Measurements from ENCODE around the gene FHDC1.

Gene FHDC1

DNA sequence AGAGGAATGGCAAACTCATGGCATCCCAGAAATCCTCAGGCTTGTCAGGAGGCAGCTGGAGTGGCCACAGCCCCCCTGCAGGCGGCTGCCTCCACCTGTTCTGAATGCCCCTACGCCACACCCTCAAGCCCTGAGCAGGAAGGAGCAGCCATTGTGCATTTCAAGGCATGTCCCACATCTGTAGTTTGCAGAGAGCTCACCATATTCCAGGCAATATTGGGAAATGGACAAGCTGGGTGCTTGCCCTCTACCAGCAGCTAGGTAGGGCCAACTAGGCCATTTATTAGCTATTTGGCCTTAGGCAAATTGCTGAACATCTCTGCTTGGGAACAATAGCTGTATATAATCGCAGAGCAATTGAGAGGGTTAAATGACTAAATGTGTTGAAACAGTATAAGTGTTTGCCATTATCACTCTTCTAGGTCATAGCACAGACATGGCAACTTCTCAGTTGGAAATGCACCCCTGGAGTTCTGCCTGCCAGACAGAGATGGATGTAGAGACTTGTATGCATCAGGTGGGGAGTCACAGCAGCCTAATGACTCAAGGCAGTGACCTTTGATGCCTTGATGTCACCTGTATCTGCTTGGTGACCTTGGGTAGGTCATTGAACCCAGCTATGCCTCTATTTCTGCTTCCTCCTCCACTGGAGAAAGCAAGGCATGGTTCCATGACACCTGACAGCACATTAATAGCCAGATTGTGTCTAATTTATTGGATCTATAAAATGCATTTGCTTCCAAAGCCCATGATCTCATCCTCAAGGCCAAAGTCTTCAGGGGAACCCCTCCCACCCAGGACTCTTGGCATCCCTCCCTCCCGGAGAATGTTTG lies 52.8 kb downstream of the FHDC1 start:
- DNase-seq, result no peak

DNA sequence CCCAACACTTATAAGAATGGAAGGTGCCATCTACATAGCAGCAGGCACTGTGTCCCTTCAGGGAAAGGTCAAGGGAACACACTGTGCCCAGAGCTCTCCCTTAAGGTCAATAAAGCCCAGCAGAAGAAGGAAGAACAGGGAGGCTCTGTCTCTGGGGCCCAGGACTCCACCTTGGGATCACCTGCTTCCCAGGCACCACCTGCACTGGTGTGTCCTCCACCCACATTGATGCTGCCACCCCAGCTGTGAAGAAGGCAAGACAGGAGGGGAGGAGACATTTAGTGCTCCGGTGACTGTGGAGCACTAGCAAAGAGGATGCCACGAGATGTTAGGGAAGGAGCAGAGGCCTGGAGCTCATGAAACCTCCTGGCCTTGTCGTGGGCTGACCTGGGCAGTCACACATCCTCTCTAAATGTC lies 53.4 kb downstream of the FHDC1 start:
- DNase-seq, result no peak

DNA sequence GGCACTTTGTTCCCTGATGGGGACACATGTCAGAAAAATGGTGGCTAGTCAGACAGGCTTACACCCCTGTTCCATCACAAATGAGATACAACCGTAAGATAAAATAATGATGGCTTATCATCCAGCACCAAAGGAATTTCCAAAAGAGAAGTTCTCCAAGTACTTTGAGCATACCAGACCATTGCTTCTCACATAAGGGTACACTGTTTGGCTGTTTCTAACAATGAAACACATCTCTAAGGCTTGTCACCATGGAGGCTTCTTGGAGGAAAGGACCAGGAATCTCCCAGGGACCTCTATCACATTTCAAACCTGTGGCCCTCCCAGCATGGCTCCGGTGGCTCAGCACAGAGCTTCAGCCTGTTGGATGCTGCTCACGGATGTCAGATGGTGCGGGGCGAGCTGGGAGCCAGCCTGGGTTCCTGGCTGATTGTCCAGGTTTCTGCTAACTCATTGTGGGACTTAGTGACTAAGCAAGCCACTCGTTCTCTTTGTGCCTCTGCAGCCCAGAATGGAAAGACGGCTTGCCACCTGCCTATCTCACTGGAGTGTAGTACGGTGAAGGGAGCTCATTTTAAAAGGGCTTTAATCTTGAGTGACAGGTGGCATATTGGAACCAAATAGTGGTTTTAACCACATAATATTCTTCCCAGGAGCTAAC lies 54.5 kb downstream of the FHDC1 start:
- no peak for DNase-seq

DNA sequence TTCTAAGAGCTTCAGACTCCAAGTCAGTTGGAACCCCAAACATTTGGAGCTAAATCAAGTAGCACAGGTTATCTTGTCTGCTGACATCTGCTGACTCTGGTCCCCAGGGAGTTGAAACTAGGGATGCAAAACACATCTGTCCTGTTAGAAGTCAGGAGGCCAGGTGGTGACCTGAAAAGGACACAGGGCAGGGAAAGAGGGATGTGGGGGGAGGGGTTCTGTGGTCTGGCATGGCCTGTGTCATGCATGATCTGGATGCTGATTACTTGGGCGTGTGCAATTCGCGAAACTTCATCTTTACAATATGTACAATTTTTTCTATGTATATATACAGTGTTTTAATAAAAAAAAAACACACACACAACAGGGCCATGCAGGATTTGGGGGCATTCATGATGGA lies 55.3 kb downstream of the FHDC1 start:
- DNase-seq, result no peak

DNA sequence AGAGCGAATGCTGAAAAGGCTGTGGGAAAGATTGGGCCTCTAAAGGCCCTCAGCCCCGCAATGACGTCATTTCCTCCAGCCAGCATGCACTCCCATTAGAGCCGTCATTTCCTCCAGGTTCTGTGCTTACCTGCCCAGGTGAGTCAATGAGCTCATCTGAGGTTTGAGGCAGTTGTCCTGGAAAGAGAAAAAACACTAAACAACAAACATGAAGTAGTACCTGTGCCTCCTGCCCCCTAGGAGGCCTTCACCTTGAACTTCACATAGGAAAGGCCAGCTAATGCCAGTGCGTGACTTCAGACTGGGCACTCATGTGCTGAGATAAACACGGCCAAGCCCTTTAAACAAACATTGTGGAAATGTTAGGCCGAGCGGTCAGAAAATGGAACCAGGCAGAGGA lies 55.9 kb downstream of the FHDC1 start:
- DNase-seq, result no peak

DNA sequence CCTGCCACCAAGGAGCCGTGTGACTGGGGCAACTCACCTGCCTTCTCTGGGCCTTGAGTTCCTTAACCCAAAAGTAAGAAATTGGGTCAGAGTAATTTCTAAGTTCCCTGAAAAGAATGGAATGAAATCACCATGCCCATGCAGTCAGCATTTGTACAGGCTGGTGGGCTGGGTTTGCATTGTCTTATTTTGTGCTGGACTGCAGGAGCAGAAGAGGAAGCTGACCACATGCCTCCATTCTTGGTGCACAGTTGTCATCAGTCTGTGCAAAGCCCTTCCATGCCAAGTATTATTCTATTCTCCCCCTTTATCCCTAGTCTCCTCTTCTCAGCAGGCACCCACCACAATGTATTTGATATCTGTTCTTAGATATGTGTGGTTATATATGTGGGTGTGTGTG lies 56.3 kb downstream of the FHDC1 start:
- no peak for DNase-seq

DNA sequence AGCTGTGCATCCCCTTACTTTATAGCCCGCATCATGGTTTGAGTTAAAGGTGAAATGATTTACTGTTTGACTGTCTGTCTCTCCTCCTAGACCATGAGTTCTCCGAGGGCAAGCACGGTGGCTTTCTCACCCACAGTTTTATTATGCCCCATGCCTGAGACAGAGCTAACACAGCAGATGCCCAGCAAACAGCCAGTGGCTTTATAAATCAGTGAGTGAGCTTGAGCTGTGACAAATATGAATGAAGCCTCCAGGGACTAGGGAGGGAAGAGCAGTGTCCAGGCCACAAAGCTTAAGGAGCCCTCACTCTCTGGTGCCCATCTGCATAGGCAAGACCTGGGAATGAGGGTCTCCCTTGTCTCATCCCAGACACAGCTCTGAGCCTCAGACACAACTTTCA lies 57.9 kb downstream of the FHDC1 start:
- DNase-seq, result no peak

DNA sequence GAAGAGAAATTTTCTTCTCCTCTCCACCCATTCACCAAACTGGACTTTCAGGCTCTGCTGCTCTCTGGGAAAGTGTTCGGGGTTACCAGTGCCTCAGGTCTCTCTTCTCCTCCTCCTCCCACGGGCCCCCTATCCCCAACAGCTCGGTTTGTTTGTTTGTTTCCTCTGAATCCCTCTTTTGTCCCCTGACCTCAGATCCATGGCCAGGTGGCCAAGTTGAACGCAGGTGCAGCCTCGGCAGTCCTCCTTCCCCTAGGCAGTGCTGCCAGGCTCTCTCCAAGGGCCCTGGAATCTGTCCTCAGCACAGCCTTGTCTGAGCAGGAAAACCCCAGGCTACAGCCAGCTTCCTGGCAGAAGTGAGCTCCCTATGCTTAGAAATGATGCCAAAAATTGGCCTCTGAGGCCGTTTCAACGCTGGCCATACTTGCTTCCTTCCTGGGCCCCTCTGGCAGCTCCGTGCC lies 60.0 kb downstream of the FHDC1 start:
- DNase-seq, result no peak

DNA sequence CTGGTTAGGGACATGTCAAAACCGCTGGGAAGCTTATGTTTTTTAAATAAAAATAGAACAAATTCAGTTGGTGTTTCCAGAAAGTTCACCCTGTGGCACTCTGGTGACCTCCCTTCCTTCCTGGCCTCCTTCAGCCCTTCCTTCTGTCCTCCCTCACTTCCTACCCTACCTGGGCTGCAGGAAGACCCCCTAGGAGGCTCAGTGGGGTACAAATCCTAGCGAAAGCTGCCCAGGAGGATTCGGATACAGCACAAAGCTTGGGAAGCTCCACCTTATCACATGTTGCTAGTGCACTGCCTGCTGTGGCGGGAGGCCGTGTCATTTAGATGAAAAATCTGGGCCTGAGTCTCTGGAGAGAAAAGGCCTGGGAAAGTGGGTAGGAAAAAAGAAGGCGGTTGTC lies 60.5 kb downstream of the FHDC1 start:
- DNase-seq, result no peak

DNA sequence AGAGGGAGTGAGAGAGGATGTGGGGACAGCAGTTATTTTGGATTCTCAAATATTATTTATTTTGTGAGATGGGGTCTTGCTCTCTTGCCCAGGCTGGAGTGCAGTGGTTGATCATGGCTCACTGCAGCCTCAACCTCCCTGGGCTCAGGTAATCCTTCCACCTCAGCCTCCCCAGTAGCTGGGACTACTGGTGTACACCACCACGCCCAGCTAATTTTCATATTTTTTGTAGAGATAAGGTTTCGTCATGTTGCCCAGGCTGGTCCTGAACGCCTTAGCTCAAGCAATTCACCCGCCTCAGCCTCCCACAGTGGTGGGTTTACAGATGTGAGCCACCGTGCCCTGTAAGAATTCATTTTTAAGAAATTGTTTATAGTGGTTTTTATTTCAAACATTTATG lies 61.2 kb downstream of the FHDC1 start:
- no peak for DNase-seq

DNA sequence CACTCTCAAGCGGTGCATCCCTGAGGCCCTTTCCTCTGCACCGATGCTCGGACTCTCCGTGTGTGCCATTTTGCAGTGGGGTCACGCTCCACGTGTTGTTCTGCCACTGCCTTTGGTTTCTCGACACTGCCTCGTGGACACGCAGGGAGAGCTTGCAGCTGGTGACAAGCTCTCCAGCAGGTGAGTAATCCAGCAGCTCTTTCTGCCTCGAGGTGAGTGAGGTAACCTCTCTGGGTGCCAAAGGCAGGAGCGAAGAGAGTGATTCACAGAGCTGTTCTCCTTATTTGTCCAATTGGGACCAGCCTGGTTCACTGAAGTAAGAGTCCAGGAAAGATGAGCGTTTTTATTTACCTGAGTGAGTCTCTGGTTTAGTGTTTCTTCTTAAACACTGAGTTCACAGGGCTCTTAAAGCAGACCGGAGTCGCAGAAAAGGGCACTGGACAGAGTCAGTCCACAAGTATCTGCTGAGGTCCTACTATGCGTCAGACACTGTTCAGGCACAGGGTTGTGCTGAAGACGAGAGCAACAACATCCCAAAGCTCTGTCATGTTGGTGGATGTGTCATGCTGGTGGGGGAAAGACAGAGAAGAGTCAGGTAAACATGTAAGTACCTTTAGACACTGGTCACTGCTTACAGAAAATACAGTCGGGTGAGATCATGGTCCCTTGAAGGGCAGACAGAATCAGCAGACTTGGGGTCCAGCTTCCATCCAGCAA lies 61.8 kb downstream of the FHDC1 start:
- DNase-seq, result no peak

DNA sequence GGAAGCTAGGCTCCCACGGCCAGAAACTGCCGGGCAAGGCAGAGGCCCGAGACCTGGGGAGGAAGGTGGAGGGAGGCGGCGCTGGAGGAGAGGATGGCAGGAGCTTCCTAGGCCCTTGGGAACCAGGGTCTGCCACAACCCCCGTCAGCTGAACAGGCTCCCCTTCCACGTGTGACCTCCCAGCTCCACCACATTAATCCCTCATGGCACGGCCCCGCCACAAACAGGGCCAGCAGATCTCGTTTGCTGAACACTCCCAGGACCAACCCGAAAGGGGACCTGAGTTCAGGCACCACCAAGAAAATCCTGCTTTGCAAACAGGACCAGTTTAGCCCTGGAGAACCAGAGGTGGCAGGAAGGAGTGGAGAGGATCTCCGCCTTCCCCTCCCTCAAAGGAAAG lies 62.7 kb downstream of the FHDC1 start:
- DNase-seq, result no peak

DNA sequence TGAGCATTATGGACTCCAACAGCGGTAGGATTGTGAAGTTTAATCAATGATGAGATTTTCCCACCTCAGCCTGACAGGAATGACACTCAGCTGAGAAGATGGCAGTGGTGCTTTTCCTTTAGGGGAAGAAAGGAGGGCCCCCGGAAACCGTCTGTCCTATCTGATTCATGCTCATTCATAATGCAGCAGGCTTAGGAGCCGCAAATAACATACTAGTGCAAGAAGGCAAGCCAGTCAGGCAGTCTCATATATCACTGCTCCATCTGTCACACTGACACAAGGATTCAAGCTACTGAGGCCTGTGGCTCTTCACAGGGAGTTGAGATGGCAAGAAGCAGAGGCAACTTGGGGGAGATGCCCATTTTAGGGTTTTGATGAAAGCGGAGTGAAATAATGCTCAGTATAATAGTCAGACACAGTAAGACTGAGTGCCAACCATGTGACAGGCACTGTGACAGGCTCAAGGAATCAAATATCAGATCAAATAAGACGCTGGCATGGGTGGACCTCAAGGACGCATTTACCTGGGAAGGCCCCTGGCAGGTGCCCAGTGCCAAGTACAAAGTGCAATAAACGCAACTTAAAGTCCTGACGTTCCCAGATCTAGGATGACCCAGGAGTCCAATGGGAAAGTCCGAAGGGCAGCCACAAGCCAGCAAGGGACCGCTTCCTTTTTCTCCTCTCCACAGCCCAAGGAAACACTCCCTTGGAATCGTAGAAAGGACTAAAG lies 63.4 kb downstream of the FHDC1 start:
- DNase-seq, result no peak

DNA sequence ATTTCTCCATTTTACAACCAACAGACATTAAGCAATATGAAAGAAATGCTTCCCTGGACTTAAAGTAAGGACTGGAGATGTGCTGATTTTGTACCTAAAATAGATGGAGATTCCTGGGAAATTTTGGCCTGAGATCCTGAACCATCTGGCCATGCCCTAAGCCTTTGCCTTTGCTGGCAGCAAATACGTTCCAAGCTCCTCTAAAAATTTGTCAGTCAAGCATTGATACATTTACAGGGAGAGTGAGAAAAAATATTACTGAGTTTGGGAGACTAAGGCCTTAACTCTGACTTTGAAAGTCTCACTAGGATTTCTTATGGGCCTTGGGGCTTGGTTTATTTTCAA lies 63.9 kb downstream of the FHDC1 start:
- DNase-seq, result no peak

DNA sequence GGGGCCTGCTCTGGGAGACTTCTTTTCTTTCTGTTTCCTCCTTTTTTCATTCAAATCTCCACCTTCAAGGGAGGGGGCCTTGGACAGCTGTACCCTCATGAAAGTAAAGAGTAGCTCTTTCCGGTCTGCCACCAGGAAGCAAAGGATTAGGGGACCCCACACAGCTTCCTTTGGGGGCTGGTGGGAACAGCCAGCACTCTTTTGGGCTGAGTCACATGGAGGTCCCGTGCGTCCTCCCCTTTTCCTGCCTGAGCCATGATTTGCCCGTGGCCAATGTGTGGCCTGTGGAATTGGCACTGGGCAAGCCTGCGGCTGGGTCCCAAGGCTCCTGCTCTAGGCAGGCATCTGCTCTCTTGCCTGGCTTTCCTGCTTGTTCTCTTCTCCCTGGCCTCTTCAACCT lies 65.5 kb downstream of the FHDC1 start:
- no peak for DNase-seq

DNA sequence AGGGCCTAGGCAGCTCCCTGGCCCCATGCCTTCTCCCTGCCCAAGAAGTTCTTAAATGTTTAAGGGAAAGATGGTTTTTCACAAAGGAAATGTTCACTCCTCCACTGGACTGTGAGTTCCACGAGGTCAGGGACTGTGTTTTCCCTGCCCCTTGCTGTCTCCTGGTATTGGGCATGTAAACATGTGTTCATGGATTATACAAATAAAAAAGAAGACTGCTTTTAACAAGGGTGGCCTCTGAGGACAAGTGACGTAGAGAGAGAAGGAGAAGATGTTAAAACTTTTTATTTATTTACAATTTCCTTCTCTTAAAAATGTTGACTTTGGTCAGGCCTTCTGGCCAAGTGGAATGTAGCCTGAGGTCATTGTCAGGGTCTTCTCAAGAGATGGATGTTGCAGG lies 66.0 kb downstream of the FHDC1 start:
- no peak for DNase-seq

DNA sequence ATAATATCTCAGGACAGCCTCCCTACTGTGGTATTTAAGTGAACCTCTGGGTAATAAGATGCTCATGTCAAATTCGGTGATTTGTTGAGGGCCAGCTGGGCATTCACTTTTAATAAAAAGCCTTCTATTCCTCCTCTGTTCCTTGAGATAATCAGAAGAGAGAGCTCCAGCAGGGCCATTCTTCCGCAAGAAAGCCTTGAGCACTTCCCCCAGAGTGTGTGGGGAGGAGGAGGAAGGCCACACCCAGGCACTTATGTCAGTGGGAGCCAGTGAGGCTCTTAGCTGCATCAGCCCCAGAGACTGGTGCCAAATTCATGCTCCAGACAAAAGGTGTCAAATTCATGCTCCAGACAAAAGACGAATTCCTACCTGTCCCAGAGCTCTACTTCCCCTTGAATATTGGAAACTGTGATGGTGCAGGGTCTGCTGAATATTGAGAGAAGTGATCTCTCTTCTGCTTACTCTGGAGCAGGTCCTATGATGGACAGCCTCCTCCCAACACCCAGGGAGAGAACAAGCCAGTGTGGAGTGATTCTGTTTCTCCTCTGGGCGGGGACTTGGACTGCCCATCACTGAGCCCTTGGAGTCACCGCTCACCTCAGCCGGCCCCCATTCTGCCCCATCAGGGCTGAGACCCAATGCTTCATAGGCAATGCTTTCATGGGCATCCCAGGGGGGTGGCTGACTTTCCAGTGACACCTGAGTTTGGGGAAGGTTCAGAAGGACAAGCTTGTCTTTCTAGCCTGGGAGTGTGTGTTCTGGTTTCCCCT lies 68.1 kb downstream of the FHDC1 start:
- no peak for DNase-seq

DNA sequence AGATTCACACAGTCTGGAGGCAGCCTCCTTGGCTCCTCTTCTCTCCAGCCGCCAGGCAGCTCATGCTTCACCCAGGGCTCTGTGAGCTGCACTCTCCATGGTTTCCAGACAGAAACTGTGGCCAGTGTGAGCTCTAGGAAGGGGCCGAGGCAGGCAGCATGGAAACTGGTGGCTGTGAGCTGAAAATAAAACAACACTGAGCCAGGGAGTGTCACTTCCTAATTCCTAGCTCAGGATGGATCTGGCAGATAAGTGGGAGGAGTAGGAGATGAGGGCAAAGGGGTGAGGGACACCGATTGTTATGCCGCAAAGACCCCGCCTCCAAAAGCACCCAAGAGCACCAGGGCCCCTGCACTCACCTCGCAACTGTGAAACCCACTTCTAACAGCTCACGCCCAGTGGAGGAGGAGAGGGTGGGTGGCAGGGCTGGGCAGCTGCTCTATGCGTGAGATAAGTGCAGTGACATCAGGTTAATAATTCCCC lies 69.8 kb downstream of the FHDC1 start:
- no peak for DNase-seq

DNA sequence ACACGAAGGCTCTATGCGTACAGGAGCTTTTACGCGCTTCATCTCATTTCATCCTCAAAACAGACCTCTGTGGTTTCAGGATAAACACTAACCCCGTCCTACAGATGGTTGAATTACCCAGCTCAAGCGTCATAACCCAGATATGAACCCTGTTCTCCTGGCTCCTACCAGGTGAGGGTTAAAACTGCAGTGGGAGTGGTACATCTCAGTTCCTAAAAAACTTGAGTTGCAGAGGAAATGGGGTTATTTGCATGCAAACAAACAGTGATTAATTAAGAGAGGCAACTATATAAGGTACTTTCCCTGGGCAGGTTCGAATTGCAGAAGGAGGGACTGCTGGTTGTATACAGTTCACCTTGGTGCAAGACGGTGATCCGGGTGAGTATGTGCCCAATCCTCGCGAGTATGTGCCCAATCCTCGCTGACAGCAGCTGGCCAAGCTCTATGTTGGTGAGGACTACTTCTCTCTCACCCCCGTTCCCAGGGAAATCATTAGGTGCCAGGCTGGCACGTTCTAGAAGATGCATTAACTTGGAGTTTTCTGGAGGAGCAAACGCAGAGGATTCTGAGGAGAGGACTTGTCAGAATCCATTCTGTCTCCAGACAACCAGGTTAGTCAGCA lies 72.6 kb downstream of the FHDC1 start:
- DNase-seq, result no peak

DNA sequence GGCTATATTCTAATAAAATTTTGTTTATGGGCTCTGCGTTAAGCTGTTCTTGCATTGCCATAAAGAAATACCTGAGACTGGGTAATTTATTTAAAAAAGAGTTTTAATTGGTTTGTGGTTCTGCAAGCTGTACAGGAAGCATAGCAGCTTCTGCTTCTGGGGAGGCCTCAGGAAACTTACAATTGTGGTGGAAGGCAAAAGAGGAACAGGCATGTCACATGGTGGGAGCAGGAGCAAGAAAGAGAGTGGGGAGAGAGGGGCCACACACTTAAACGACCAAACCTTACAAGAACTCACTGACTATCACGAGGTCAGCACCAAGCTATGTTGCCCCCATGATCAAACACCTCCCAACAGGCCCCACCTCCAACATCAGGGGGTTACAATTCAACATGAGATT lies 74.0 kb downstream of the FHDC1 start:
- DNase-seq, result no peak

DNA sequence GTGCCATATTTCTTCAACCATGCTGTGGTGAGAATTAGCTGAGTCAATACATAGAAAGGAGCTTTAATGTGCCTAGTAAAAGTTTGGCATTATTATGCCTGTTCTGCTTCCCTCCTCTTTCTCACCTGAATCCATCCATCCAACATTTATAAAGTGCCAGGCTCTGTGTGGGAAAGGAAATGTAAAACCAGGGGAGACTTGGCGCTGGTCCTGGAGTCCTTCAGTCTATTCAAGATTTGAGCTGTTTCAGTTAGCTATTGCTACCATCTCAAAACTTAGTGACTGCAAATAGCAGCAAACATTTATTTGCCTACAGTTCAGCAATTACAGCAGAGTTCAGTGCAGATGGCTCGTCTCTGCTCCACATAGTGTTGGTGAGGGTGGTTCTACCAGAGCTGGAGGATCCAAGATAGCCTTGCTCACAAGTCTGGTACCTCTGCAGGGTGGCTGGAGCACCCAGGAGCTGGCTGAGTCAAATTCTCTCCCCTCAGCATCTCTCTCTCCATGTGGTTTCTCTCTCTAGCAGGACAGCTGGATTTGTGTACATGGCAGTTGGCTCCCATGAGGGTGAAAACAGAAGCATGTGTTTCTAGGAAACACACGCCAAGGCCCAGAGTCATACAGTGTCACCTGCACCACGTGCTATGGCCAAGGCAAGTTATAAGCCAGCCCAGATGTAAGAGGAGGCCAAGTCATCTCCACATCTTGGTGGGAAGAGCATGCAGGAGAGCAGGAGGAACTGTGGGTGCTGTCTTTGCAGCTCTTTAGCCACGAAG lies 77.3 kb downstream of the FHDC1 start:
- no peak for DNase-seq
